C4-2B (cell line): ENCODE results near the gene GRID1.

Experiments
- ZFX ChIP-seq: fragments of 450-650 bp; IDR thresholded peaks from 2 replicates; pipeline ENCODE4 v1.6.1; 2017
- TF ChIP-seq, protein P1 (sequence below): fragments of 450-650 bp; conservative IDR thresholded peaks from 2 replicates; pipeline ENCODE4 v1.5.1; 2017; ENCODE audit warnings: mild to moderate bottlenecking

DNA sequence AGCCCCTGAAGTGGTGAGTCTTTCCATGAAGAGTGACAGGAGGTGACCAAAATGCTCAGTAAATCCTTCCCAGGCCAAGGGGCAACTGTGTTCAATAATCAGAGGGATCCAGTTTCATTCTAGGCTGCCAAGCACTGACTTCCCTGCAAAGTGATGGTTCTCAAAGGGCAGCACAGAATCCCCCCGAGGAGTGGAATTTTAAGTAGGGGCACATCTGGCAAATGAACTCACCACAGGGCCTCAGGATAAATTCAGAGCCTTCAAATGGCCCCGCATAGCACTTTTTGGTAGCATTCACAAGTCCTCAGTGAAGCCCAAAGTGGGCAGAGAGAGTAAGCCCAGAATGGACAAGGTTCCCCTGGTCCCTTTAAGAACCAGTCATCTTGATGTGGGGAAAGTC is 602.5 kb downstream of the GRID1 start:
- TF ChIP-seq, protein P1, sequence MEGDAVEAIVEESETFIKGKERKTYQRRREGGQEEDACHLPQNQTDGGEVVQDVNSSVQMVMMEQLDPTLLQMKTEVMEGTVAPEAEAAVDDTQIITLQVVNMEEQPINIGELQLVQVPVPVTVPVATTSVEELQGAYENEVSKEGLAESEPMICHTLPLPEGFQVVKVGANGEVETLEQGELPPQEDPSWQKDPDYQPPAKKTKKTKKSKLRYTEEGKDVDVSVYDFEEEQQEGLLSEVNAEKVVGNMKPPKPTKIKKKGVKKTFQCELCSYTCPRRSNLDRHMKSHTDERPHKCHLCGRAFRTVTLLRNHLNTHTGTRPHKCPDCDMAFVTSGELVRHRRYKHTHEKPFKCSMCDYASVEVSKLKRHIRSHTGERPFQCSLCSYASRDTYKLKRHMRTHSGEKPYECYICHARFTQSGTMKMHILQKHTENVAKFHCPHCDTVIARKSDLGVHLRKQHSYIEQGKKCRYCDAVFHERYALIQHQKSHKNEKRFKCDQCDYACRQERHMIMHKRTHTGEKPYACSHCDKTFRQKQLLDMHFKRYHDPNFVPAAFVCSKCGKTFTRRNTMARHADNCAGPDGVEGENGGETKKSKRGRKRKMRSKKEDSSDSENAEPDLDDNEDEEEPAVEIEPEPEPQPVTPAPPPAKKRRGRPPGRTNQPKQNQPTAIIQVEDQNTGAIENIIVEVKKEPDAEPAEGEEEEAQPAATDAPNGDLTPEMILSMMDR, result no peak
- TF ChIP-seq ZFX, result no peak
